Endodermal cell (in vitro differentiated cells): ENCODE data around the gene AUTS2. TPM values are rescaled to one million over a fixed set of nuclear protein-coding genes. Genes with fewer than 3 reads are reported as not detected.

ENCODE experiments used
- DNase-seq: peaks from one replicate; pipeline ENCODE4 v3.0.0-alpha.2; 2017
- H3K27ac ChIP-seq: 2 replicates; pipeline ENCODE4 v1.5.1; 2013; ENCODE audit warnings: mild to moderate bottlenecking, low read depth, low read length, moderate library complexity
- H3K27me3 ChIP-seq: 2 replicates; pipeline ENCODE4 v1.6.1; 2013; ENCODE audit warnings: mild to moderate bottlenecking, low read length, moderate library complexity; ENCODE audit not compliant: insufficient read depth, control insufficient read depth, poor library complexity, severe bottlenecking
- H3K36me3 ChIP-seq: 2 replicates; pipeline ENCODE4 v1.7.0; 2013; ENCODE audit warnings: mild to moderate bottlenecking, low read length, moderate library complexity; ENCODE audit not compliant: control insufficient read depth, insufficient read depth
- H3K4me1 ChIP-seq: one replicate; pipeline ENCODE4 v1.7.0; 2013; ENCODE audit warnings: low read length; ENCODE audit not compliant: control insufficient read depth, insufficient read depth
- H3K4me3 ChIP-seq: 2 replicates; pipeline ENCODE4 v1.5.1; 2013; ENCODE audit warnings: mild to moderate bottlenecking, low read length, moderate library complexity
- H3K9ac ChIP-seq: 2 replicates; pipeline ENCODE4 v1.6.1; 2013; ENCODE audit warnings: mild to moderate bottlenecking, low read length, moderate library complexity; ENCODE audit not compliant: poor library complexity, severe bottlenecking; ENCODE audit errors: extremely low read depth
- H3K9me3 ChIP-seq: 2 replicates; pipeline ENCODE4 v1.6.1; 2013; ENCODE audit warnings: mild to moderate bottlenecking, low read length, moderate library complexity; ENCODE audit not compliant: control insufficient read depth
- H3K27ac Mint-ChIP-seq: 2 replicates; pipeline ENCODE4 v1.8.0; 2020; ENCODE audit warnings: mixed read lengths
- H3K27me3 Mint-ChIP-seq: 2 replicates; pipeline ENCODE4 v1.8.0; 2021; ENCODE audit warnings: mild to moderate bottlenecking, mixed read lengths; ENCODE audit not compliant: insufficient read depth
- H3K36me3 Mint-ChIP-seq: 2 replicates; pipeline ENCODE4 v1.8.0; 2020; ENCODE audit warnings: low read depth, mixed read lengths
- H3K4me1 Mint-ChIP-seq: 2 replicates; pipeline ENCODE4 v1.8.0; 2020; ENCODE audit warnings: mixed read lengths
- H3K4me3 Mint-ChIP-seq: 2 replicates; pipeline ENCODE4 v1.8.0; 2020; ENCODE audit warnings: mild to moderate bottlenecking, moderate library complexity, mixed read lengths
- H3K9me3 Mint-ChIP-seq: 2 replicates; pipeline ENCODE4 v1.8.0; 2020; ENCODE audit warnings: mild to moderate bottlenecking, mixed read lengths
- CTCF ChIP-seq: fragments of 200-600 bp; sonication (generic); conservative IDR thresholded peaks from 2 replicates; pipeline ENCODE4 v1.5.0; 2021; ENCODE audit warnings: antibody characterized with exemption, mild to moderate bottlenecking
- WGBS, 2 experiments: methylation state at CpG; one replicate each; pipeline versions ENCODE4 v1.1.5 to v1.1.7; 2013; ENCODE audit warnings: missing lambda C conversion rate in 2 of 2, mixed read lengths in 1 of 2; ENCODE audit not compliant: insufficient coverage in 1 of 2, insufficient read length in 1 of 2; 5-methylcytosine and 5-hydroxymethylcytosine counted together
- total RNA-seq, 2 donors: library from RNA; stranded (reverse); fragmentation: NEBNext Ultra II Directional in 1 of 2; extraction: Animal tissue kit (Norgen Biotek cat#: 25700) in 1 of 2; gene quantifications; 2 replicates in 1 of 2; 3 replicates in 1 of 2; pipeline ENCODE4 v1.2.1, GENCODE V29; 2021

AUTS2 gene
- total RNA-seq, 2 donors from 2014 or later, result 76.8 to 106 TPM

DNA sequence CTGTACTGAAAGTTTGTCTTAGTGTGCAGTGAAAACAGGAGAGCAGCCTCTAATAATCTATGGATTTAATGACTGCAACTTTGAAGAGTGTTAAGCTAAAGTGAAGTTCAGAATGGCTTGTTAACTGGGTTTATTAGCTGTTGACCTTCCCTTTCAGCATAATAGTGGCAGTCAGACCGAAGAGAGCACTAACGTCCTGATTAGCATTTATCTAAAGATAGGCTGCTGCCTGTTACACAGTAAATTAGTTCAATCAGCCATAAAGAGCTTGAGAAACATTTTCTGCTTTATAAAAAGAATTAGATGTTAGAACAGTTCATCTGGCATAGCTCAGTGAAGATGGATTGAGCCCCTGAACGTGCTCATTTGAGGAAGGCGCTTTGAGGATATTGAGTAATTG is 433.0 kb downstream of the AUTS2 start:
- H3K9ac ChIP-seq, result no peak overlapping the region
- H3K36me3 Mint-ChIP-seq, result no peaks in the 10 kb centered on the region
- no peaks in the 10 kb centered on the region for H3K9me3 ChIP-seq
- WGBS, 2 experiments, result 91 to 94% methylated on average over 4 of the region's 4 CpGs
- H3K9me3 Mint-ChIP-seq, result no peaks in the 10 kb centered on the region
- no peak overlapping the region for H3K27ac Mint-ChIP-seq
- H3K27ac ChIP-seq, result no peak overlapping the region
- no peaks in the 10 kb centered on the region for H3K27me3 ChIP-seq
- no peak overlapping the region for H3K4me3 Mint-ChIP-seq
- TF ChIP-seq CTCF, result no peak
- no peaks in the 10 kb centered on the region for H3K36me3 ChIP-seq
- no peaks in the 10 kb centered on the region for H3K27me3 Mint-ChIP-seq
- H3K4me1 ChIP-seq, result peaks cover 5% of the 10 kb centered on the region
- no peak overlapping the region for H3K4me3 ChIP-seq
- no peak for DNase-seq
- peaks cover 20% of the 10 kb centered on the region for H3K4me1 Mint-ChIP-seq

DNA sequence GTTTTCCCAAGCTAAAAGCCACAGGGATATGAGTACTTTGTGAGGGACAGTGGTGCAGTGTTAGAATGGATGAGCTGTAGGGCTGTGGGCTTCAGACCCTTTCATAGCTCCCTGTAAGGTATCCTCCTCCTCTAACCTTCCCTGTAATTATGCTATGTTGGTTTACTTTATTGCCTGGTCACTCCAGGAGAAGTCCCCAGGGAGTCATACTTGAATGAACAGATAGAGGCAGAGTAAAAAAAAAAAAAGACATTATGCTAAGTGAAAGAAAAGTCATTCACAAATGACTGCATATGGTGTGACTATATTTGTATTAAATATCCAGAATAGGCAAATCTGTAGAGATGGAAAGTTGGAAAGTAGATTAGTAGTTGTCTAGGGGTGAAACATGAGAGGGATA is 434.4 kb downstream of the AUTS2 start:
- H3K4me3 ChIP-seq, result no peak overlapping the region
- H3K27ac Mint-ChIP-seq, result no peak overlapping the region
- DNase-seq, result no peak
- no peaks in the 10 kb centered on the region for H3K9me3 ChIP-seq
- H3K4me3 Mint-ChIP-seq, result no peak overlapping the region
- no peak overlapping the region for H3K27ac ChIP-seq
- H3K27me3 ChIP-seq, result no peaks in the 10 kb centered on the region
- H3K9ac ChIP-seq, result no peak overlapping the region
- H3K36me3 ChIP-seq, result no peaks in the 10 kb centered on the region
- H3K9me3 Mint-ChIP-seq, result no peaks in the 10 kb centered on the region
- H3K4me1 ChIP-seq, result peaks cover 4% of the 10 kb centered on the region
- no peaks in the 10 kb centered on the region for H3K36me3 Mint-ChIP-seq
- peaks cover 20% of the 10 kb centered on the region for H3K4me1 Mint-ChIP-seq
- H3K27me3 Mint-ChIP-seq, result no peaks in the 10 kb centered on the region
- no peak for TF ChIP-seq CTCF

- H3K9ac ChIP-seq, result no peak overlapping the region
- H3K4me3 ChIP-seq, result no peak overlapping the region
- Mint-ChIP-seq H3K27ac (no peak overlapping the region), H3K4me1 (peaks cover 20% of the 10 kb centered on the region), H3K36me3 (no peaks in the 10 kb centered on the region), H3K9me3 (no peaks in the 10 kb centered on the region), H3K27me3 (no peaks in the 10 kb centered on the region), H3K4me3 (no peak overlapping the region)
- no peak for DNase-seq
- TF ChIP-seq CTCF, result no peak
- H3K27ac ChIP-seq, result no peak overlapping the region
- H3K9me3 ChIP-seq, result no peaks in the 10 kb centered on the region
- no peaks in the 10 kb centered on the region for H3K36me3 ChIP-seq
- peaks cover 4% of the 10 kb centered on the region for H3K4me1 ChIP-seq
- H3K27me3 ChIP-seq, result no peaks in the 10 kb centered on the region
These were observed 435.0 kb downstream of the AUTS2 start for GRCh38 chr7:70033226-70033625.
